Trophoblast cell (in vitro differentiated cells and primary cell): ENCODE measurements around the gene CACNA2D4.

Source experiments
- DNase-seq, 2 donors: peaks; one replicate each; pipeline ENCODE4 v3.0.0-alpha.2; 2016
- H2AFZ ChIP-seq: 2 replicates; pipeline ENCODE4 v1.6.1; 2013; ENCODE audit warnings: low read length, moderate library complexity, mild to moderate bottlenecking; ENCODE audit not compliant: insufficient read depth, poor library complexity
- H2AK5ac ChIP-seq: 2 replicates; pipeline ENCODE4 v1.6.1; 2013; ENCODE audit warnings: mild to moderate bottlenecking, low read length
- H2BK120ac ChIP-seq: 2 replicates; pipeline ENCODE4 v1.6.1; 2013; ENCODE audit warnings: low read length, mild to moderate bottlenecking, moderate library complexity; ENCODE audit not compliant: insufficient read depth, poor library complexity
- H2BK12ac ChIP-seq: 2 replicates; pipeline ENCODE4 v1.6.1; 2013; ENCODE audit warnings: mild to moderate bottlenecking, low read length, moderate library complexity
- H2BK5ac ChIP-seq: 2 replicates; pipeline ENCODE4 v1.6.1; 2013; ENCODE audit warnings: low read length, low read depth, moderate library complexity, mild to moderate bottlenecking; ENCODE audit not compliant: poor library complexity
- H3K14ac ChIP-seq: 2 replicates; pipeline ENCODE4 v1.6.1; 2013; ENCODE audit warnings: mild to moderate bottlenecking, low read length
- H3K18ac ChIP-seq: 2 replicates; pipeline ENCODE4 v1.6.1; 2013; ENCODE audit warnings: mild to moderate bottlenecking, low read length
- H3K23ac ChIP-seq: 2 replicates; pipeline ENCODE4 v1.6.1; 2013; ENCODE audit warnings: low read length
- H3K27ac ChIP-seq: 2 replicates; pipeline ENCODE4 v1.5.1; 2013; ENCODE audit warnings: low read depth, mild to moderate bottlenecking, inconsistent platforms, low read length, moderate library complexity
- H3K27me3 ChIP-seq: 2 replicates; pipeline ENCODE4 v1.6.1; 2013; ENCODE audit warnings: inconsistent platforms, mild to moderate bottlenecking, low read length, moderate library complexity; ENCODE audit not compliant: insufficient read depth
- H3K36me3 ChIP-seq, 2 experiments: 1 replicate in 1 of 2; 2 replicates in 1 of 2; pipeline ENCODE4 v1.6.1; 2013; ENCODE audit warnings: low read length in 2 of 2, mild to moderate bottlenecking in 2 of 2, moderate library complexity in 1 of 2; ENCODE audit not compliant: insufficient read depth in 2 of 2, control insufficient read depth in 1 of 2
- H3K4ac ChIP-seq: 2 replicates; pipeline ENCODE4 v1.6.1; 2013; ENCODE audit warnings: low read depth, mild to moderate bottlenecking, low read length, moderate library complexity
- H3K4me1 ChIP-seq, 2 experiments: 1 replicate in 1 of 2; 2 replicates in 1 of 2; pipeline ENCODE4 v1.6.1; 2013; ENCODE audit warnings: low read length in 2 of 2, mild to moderate bottlenecking in 2 of 2, moderate library complexity in 1 of 2; ENCODE audit not compliant: insufficient read depth in 2 of 2, control insufficient read depth in 1 of 2
- H3K4me2 ChIP-seq: 2 replicates; pipeline ENCODE4 v1.6.1; 2013; ENCODE audit warnings: inconsistent platforms, mild to moderate bottlenecking, low read length, moderate library complexity
- H3K4me3 ChIP-seq: 2 replicates; pipeline ENCODE4 v1.5.1; 2013; ENCODE audit warnings: mild to moderate bottlenecking, low read depth, low read length, inconsistent platforms
- H3K79me1 ChIP-seq: one replicate; pipeline ENCODE4 v1.6.1; 2013; ENCODE audit warnings: low read length
- H3K79me2 ChIP-seq: 2 replicates; pipeline ENCODE4 v1.6.1; 2013; ENCODE audit warnings: low read length, mild to moderate bottlenecking; ENCODE audit not compliant: control insufficient read depth, insufficient read depth, poor library complexity
- H3K9ac ChIP-seq: 2 replicates; pipeline ENCODE4 v1.6.1; 2013; ENCODE audit warnings: mild to moderate bottlenecking, low read length
- H3K9me3 ChIP-seq: 2 replicates; pipeline ENCODE4 v1.6.1; 2013; ENCODE audit warnings: low read depth, mild to moderate bottlenecking, control low read depth, inconsistent platforms, low read length; ENCODE audit not compliant: insufficient read depth
- H4K12ac ChIP-seq: 2 replicates; pipeline ENCODE4 v1.6.1; 2013; ENCODE audit warnings: low read depth, mild to moderate bottlenecking, low read length, moderate library complexity
- H4K8ac ChIP-seq: 2 replicates; pipeline ENCODE4 v1.6.1; 2013; ENCODE audit warnings: low read depth, mild to moderate bottlenecking, low read length, moderate library complexity
- H4K91ac ChIP-seq: one replicate; pipeline ENCODE4 v1.6.1; 2013; ENCODE audit warnings: low read depth, mild to moderate bottlenecking, low read length, moderate library complexity
- WGBS: extraction: QIAGEN DNeasy Blood & Tissue Kit; methylation state at CpG from one replicate; pipeline ENCODE4 v1.1.7; 2013; ENCODE audit warnings: missing lambda C conversion rate; ENCODE audit not compliant: insufficient read length, insufficient coverage; ENCODE audit errors: extremely low coverage; 5-methylcytosine and 5-hydroxymethylcytosine counted together

The CACNA2D4 gene

GRCh38 chr12:1781772-1782171, 136.7 kb downstream of the CACNA2D4 start:
- H3K27ac ChIP-seq, result no peak overlapping the region
- H2BK12ac ChIP-seq, result no peak overlapping the region
- no peaks in the 10 kb centered on the region for H3K79me1 ChIP-seq
- no peaks in the 10 kb centered on the region for H3K79me2 ChIP-seq
- no CpG with 5 or more reads among the region's 2 CpGs for WGBS
- peaks cover 8 to 18% of the 10 kb centered on the region in 2 experiments for H3K36me3 ChIP-seq
- H2BK120ac ChIP-seq, result no peak overlapping the region
- no peak overlapping the region for H3K14ac ChIP-seq
- no peaks in the 10 kb centered on the region for H3K9me3 ChIP-seq
- H3K27me3 ChIP-seq, result no peaks in the 10 kb centered on the region
- no peak overlapping the region for H2BK5ac ChIP-seq
- no peak overlapping the region for H3K4me3 ChIP-seq
- no peak overlapping the region for H2AK5ac ChIP-seq
- no peak overlapping the region for H3K4me2 ChIP-seq
- H2AFZ ChIP-seq, result no peak overlapping the region
- no peak overlapping the region for H3K9ac ChIP-seq
- peak in 1 of 2 donors; percentile 18 for DNase-seq
- no peak overlapping the region for H3K23ac ChIP-seq
- H3K4me1 ChIP-seq, result peaks cover 0 to 2% of the 10 kb centered on the region in 2 experiments
- H4K91ac ChIP-seq, result no peak overlapping the region
- H3K4ac ChIP-seq, result no peak overlapping the region
- H4K12ac ChIP-seq, result no peak overlapping the region
- no peak overlapping the region for H3K18ac ChIP-seq
- no peak overlapping the region for H4K8ac ChIP-seq

- Histone ChIP-seq H2AFZ (no peak overlapping the region), H3K14ac (no peak overlapping the region), H3K23ac (no peak overlapping the region), H3K27me3 (no peaks in the 10 kb centered on the region), H3K79me1 (peaks cover 5% of the 10 kb centered on the region), H3K79me2 (no peaks in the 10 kb centered on the region), H4K8ac (no peak overlapping the region), H2BK5ac (no peak overlapping the region), H2BK12ac (no peak overlapping the region), H4K12ac (no peak overlapping the region), H3K9me3 (no peaks in the 10 kb centered on the region), H3K27ac (no peak overlapping the region), H3K4me3 (no peak overlapping the region), H3K18ac (no peak overlapping the region), H4K91ac (no peak overlapping the region), H3K36me3 (peaks cover 2 to 7% of the 10 kb centered on the region in 2 experiments), H3K4me2 (no peak overlapping the region), H3K4me1 (peaks cover 3 to 10% of the 10 kb centered on the region in 2 experiments), H2AK5ac (no peak overlapping the region), H3K4ac (no peak overlapping the region), H3K9ac (no peak overlapping the region), H2BK120ac (no peak overlapping the region)
- no CpG with 5 or more reads among the region's 1 CpG for WGBS
- DNase-seq, result no peak
Observed at GRCh38 chr12:1779783-1780182, 138.7 kb downstream of the CACNA2D4 start.

GRCh38 chr12:1778911-1779310, 139.5 kb downstream of the CACNA2D4 start:
- Histone ChIP-seq H2AFZ (no peak overlapping the region), H3K14ac (no peak overlapping the region), H2BK12ac (no peak overlapping the region), H2AK5ac (no peak overlapping the region), H3K27ac (no peak overlapping the region), H3K9me3 (no peaks in the 10 kb centered on the region), H3K4me2 (no peak overlapping the region), H3K79me1 (peaks cover 5% of the 10 kb centered on the region), H3K23ac (no peak overlapping the region), H2BK5ac (no peak overlapping the region), H3K4me3 (no peak overlapping the region), H3K9ac (no peak overlapping the region), H4K8ac (no peak overlapping the region), H4K12ac (no peak overlapping the region), H3K79me2 (no peaks in the 10 kb centered on the region), H3K4ac (no peak overlapping the region), H2BK120ac (no peak overlapping the region), H3K36me3 (peaks cover 2 to 4% of the 10 kb centered on the region in 2 experiments), H4K91ac (no peak overlapping the region), H3K18ac (no peak overlapping the region), H3K4me1 (peaks cover 3 to 15% of the 10 kb centered on the region in 2 experiments), H3K27me3 (no peaks in the 10 kb centered on the region)
- DNase-seq, result no peak
- no CpG with 5 or more reads among the region's 4 CpGs for WGBS

- H3K79me2 ChIP-seq, result no peaks in the 10 kb centered on the region
- no peak overlapping the region for H4K8ac ChIP-seq
- no peak overlapping the region for H3K18ac ChIP-seq
- no peak overlapping the region for H3K4ac ChIP-seq
- H2BK5ac ChIP-seq, result no peak overlapping the region
- WGBS, result no CpG with 5 or more reads among the region's 5 CpGs
- no peaks in the 10 kb centered on the region for H3K9me3 ChIP-seq
- no peak overlapping the region for H4K91ac ChIP-seq
- no peak overlapping the region for H3K27ac ChIP-seq
- no peak overlapping the region for H3K14ac ChIP-seq
- no peak overlapping the region for H3K4me3 ChIP-seq
- H3K4me1 ChIP-seq, result peaks cover 3 to 15% of the 10 kb centered on the region in 2 experiments
- no peak overlapping the region for H3K23ac ChIP-seq
- no peak overlapping the region for H2AFZ ChIP-seq
- no peak overlapping the region for H2AK5ac ChIP-seq
- H4K12ac ChIP-seq, result no peak overlapping the region
- no peaks in the 10 kb centered on the region for H3K36me3 ChIP-seq
- peak overlapping the region; percentile 11 for H2BK12ac ChIP-seq
- H3K9ac ChIP-seq, result no peak overlapping the region
- H3K79me1 ChIP-seq, result peaks cover 5% of the 10 kb centered on the region
- no peaks in the 10 kb centered on the region for H3K27me3 ChIP-seq
- no peak overlapping the region for H3K4me2 ChIP-seq
- peak; percentile 19 to 77 for DNase-seq
- no peak overlapping the region for H2BK120ac ChIP-seq
Observed at GRCh38 chr12:1777798-1778197, 140.7 kb downstream of the CACNA2D4 start.
